ENCODE measurements around the gene CEL.
A peak's percentile ranks its signal among the peaks of the same experiment; 100 is the strongest.
"Not testable (repeated sequence)": the region's sequence is repeated elsewhere in the genome, so short reads cannot be mapped to it uniquely, and the experiment has no call there.

The CEL gene

GRCh38 chr9:133061764-133062145 lies at the start of gene CEL:
CEL (plus strand) TSS chr9:133061981; CDS start chr9:133062003, 22 bp downstream.
- H3K4me1 Mint-ChIP-seq, result peaks cover 25% of the 10 kb centered on the region
- H3K27ac Mint-ChIP-seq (ENCODE audit: low read depth); H3K36me3 Mint-ChIP-seq (ENCODE audit: insufficient read depth); DNase-seq (ENCODE audit: low spot score in 2 of 2); H3K27me3 Mint-ChIP-seq; H3K4me3 Mint-ChIP-seq; ATAC-seq (replicated peaks; ENCODE audit: extremely low read depth, poor library complexity, severe bottlenecking); H3K9me3 Mint-ChIP-seq: not testable (repeated sequence)

DNA sequence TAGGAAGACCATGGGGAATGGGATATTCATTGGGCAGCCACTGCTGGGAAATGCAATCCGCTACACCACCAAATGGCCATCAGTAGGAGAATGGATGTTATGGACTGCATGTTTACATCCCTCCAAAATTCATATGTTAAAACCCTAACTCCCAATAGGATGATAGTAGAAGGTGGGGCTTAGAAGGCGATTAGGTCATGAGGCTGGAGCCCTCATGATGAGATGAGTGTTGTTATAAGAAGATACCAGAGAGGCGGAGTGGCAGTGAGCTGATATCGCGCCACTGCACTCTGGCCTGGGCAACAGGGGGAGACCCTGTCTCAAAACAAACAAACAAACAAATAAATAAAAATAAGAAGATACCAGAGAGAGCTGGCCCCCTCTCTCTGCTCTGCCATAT lies 47.1 kb upstream of the CEL start:
- peaks cover 41% of the 10 kb centered on the region for H3K27me3 Mint-ChIP-seq
- H3K4me1 Mint-ChIP-seq, result no peaks in the 10 kb centered on the region
- DNase-seq (ENCODE audit: low spot score in 2 of 2) (no peak), ATAC-seq (replicated peaks; ENCODE audit: extremely low read depth, poor library complexity, severe bottlenecking) (no peak)
- H3K4me3 Mint-ChIP-seq, result no peak overlapping the region
- H3K27ac Mint-ChIP-seq (ENCODE audit: low read depth), result no peak overlapping the region
- no peaks in the 10 kb centered on the region for H3K9me3 Mint-ChIP-seq
- H3K36me3 Mint-ChIP-seq (ENCODE audit: insufficient read depth), result no peaks in the 10 kb centered on the region

DNA sequence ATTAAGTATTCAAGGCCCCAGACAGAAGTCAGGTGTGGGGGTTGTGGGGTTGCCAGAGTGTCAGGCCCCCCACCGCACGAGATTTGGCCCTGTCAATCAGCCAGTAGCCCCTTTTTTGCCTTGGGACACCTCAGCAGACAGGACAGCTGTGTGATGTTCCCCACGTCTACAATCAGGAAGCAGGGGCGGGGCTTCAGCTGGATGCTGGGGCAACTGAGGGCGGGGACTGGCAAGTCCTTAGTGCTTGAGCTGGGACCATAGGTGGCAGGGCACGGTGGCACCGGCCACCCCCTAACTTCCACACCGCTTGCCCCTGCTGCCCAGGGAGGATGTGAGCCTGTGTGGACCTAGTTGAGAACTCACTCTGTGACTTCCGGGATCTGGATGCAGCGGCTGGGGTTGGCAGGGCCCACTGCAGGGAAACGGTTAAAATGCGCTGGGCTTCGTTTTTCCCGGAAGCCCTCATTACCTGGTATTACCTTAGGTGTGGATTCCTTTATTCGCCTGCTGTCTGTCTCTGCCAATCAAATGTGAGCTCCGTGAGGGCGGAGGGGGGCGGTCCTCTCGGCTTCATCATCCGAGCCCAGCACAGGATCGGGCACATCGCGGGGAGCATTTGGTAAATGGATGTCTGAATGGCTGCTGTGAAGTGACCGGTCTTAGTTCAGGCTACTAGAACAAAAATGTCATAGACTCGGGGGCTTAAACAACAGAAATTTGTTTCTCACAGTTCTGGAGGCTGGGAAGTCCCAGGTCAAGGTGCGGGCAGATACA lies 38.5 kb upstream of the CEL start:
- Mint-ChIP-seq H3K4me1 (no peaks in the 10 kb centered on the region), H3K27me3 (no peaks in the 10 kb centered on the region), H3K36me3 (ENCODE audit: insufficient read depth) (peaks cover 2% of the 10 kb centered on the region), H3K4me3 (no peak overlapping the region), H3K27ac (ENCODE audit: low read depth) (peak overlapping the region; percentile 68), H3K9me3 (no peaks in the 10 kb centered on the region)
- DNase-seq (ENCODE audit: low spot score in 2 of 2) (no peak), ATAC-seq (replicated peaks; ENCODE audit: extremely low read depth, poor library complexity, severe bottlenecking) (no peak)

- Mint-ChIP-seq H3K36me3 (ENCODE audit: insufficient read depth) (peaks cover 11% of the 10 kb centered on the region), H3K4me1 (peaks cover 11% of the 10 kb centered on the region), H3K9me3 (no peaks in the 10 kb centered on the region), H3K27me3 (no peaks in the 10 kb centered on the region), H3K4me3 (no peak overlapping the region), H3K27ac (ENCODE audit: low read depth) (no peak overlapping the region)
- ATAC-seq (replicated peaks; ENCODE audit: extremely low read depth, poor library complexity, severe bottlenecking) (no peak), DNase-seq (ENCODE audit: low spot score in 2 of 2) (no peak)
Observed at GRCh38 chr9:133026426-133026825, 35.4 kb upstream of the CEL start.

DNA sequence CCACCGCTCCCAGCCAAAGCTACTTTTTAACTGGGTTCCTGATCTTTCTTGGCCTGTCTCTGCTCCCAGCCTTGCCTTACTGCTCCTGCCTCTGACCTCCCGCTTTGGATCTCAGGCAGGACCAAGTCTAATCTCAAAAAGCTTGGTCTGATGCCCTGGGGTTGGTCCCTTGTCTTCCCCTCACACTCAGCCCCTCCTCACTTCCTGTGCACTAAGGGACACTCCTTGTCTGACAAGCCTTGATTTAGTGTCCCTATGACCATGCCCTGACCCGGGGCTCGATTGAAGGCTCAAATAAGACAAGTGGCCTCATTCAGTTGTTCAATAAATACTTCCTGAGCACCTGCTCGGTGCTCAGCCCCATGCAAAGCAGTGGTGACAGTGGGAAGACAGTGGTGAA lies 34.6 kb upstream of the CEL start:
- no peak overlapping the region for H3K27ac Mint-ChIP-seq (ENCODE audit: low read depth)
- peaks cover 18% of the 10 kb centered on the region for H3K4me1 Mint-ChIP-seq
- peaks cover 13% of the 10 kb centered on the region for H3K36me3 Mint-ChIP-seq (ENCODE audit: insufficient read depth)
- H3K4me3 Mint-ChIP-seq, result no peak overlapping the region
- no peaks in the 10 kb centered on the region for H3K9me3 Mint-ChIP-seq
- DNase-seq (ENCODE audit: low spot score in 2 of 2) (no peak), ATAC-seq (replicated peaks; ENCODE audit: extremely low read depth, poor library complexity, severe bottlenecking) (no peak)
- H3K27me3 Mint-ChIP-seq, result no peaks in the 10 kb centered on the region

- Mint-ChIP-seq H3K27ac (ENCODE audit: low read depth) (no peak overlapping the region), H3K9me3 (no peaks in the 10 kb centered on the region), H3K4me1 (peaks cover 26% of the 10 kb centered on the region), H3K4me3 (peak overlapping the region; percentile 27), H3K27me3 (no peaks in the 10 kb centered on the region), H3K36me3 (ENCODE audit: insufficient read depth) (peaks cover 14% of the 10 kb centered on the region)
- ATAC-seq (replicated peaks; ENCODE audit: extremely low read depth, poor library complexity, severe bottlenecking) (no peak), DNase-seq (ENCODE audit: low spot score in 2 of 2) (no peak)
Observed at GRCh38 chr9:133028221-133028620, 33.6 kb upstream of the CEL start.

DNA sequence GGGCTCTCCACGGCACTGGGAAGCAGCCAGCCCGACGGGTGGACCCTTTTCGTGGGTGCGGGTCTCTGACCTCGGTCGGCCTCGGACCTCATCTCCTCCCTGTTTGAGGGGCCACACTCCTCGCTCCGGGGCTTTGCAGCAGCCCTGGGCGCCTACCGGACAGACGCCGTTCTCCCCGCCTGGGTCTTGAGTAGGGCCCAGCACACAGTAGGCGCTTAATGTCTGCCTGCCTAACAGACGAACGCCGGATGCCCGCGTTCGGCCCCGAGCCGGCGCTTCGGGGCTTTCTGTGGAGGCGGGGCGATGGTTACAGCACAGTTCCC lies 31.8 kb upstream of the CEL start:
- H3K36me3 Mint-ChIP-seq (ENCODE audit: insufficient read depth), result peaks cover 14% of the 10 kb centered on the region
- ATAC-seq (replicated peaks; ENCODE audit: extremely low read depth, poor library complexity, severe bottlenecking), result peak; percentile 11
- no peaks in the 10 kb centered on the region for H3K9me3 Mint-ChIP-seq
- DNase-seq (ENCODE audit: low spot score in 2 of 2), result no peak
- peaks cover 35% of the 10 kb centered on the region for H3K4me1 Mint-ChIP-seq
- peak overlapping the region; percentile 98 for H3K27ac Mint-ChIP-seq (ENCODE audit: low read depth)
- H3K27me3 Mint-ChIP-seq, result no peaks in the 10 kb centered on the region
- H3K4me3 Mint-ChIP-seq, result peak overlapping the region; percentile 99

- Mint-ChIP-seq H3K27ac (ENCODE audit: low read depth) (peak within 1 kb of the TSS; percentile 98), H3K4me1 (peaks cover 35% of the 10 kb centered on the region), H3K4me3 (peak within 1 kb of the TSS; percentile 99)
Observed at GRCh38 chr9:133030317-133031129, 31.3 kb upstream of the CEL start, which contains the start of gene GTF3C5. GTF3C5 (plus strand) TSS chr9:133030997; CDS start chr9:133031012, 15 bp downstream.

GRCh38 chr9:133031130-133031422 lies 30.7 kb upstream of the CEL start:
- peaks cover 14% of the 10 kb centered on the region for H3K36me3 Mint-ChIP-seq (ENCODE audit: insufficient read depth)
- DNase-seq (ENCODE audit: low spot score in 2 of 2) (no peak), ATAC-seq (replicated peaks; ENCODE audit: extremely low read depth, poor library complexity, severe bottlenecking) (no peak)
- H3K4me1 Mint-ChIP-seq, result peaks cover 35% of the 10 kb centered on the region
- H3K27me3 Mint-ChIP-seq, result no peaks in the 10 kb centered on the region
- peak overlapping the region; percentile 98 for H3K27ac Mint-ChIP-seq (ENCODE audit: low read depth)
- H3K9me3 Mint-ChIP-seq, result no peaks in the 10 kb centered on the region
- peak overlapping the region; percentile 99 for H3K4me3 Mint-ChIP-seq

More at GRCh38 chr9:133030317-133031129, 31.3 kb upstream of the CEL start, which contains the start of gene GTF3C5:
- Mint-ChIP-seq H3K36me3 (ENCODE audit: insufficient read depth) (peaks cover 14% of the 10 kb centered on the region), H3K9me3 (no peaks in the 10 kb centered on the region), H3K27me3 (no peaks in the 10 kb centered on the region)
- ATAC-seq (replicated peaks; ENCODE audit: extremely low read depth, poor library complexity, severe bottlenecking), result peak; percentile 98
- DNase-seq (ENCODE audit: low spot score in 2 of 2), result peak; percentile 78 to 91

- ATAC-seq (replicated peaks; ENCODE audit: extremely low read depth, poor library complexity, severe bottlenecking) (no peak), DNase-seq (ENCODE audit: low spot score in 2 of 2) (no peak)
- Mint-ChIP-seq H3K9me3 (no peaks in the 10 kb centered on the region), H3K4me3 (peak overlapping the region; percentile 99), H3K27me3 (no peaks in the 10 kb centered on the region), H3K4me1 (peaks cover 35% of the 10 kb centered on the region), H3K36me3 (ENCODE audit: insufficient read depth) (peaks cover 14% of the 10 kb centered on the region), H3K27ac (ENCODE audit: low read depth) (peak overlapping the region; percentile 98)
Observed at GRCh38 chr9:133031496-133031911, 30.3 kb upstream of the CEL start.

DNA sequence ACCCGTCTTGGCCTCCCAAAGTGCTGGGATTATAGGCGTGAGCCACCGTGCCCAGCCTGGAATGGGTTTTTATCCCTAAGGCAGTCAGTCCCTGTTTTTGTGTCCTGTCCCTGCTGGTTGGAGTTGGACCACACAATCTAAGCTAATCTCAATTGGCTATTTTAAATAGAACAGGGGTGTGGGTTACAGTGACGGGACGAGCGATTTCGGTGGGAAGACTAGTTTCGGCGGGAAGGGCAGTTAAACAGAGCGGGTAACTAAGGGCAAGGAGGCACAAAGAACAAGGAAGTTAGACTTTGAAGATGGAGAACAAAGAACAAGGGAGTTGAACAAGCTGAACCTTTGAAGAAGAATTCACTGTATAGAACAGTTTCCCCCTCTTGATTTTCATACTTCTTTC lies 29.6 kb upstream of the CEL start:
- no peaks in the 10 kb centered on the region for H3K27me3 Mint-ChIP-seq
- no peaks in the 10 kb centered on the region for H3K9me3 Mint-ChIP-seq
- peaks cover 16% of the 10 kb centered on the region for H3K36me3 Mint-ChIP-seq (ENCODE audit: insufficient read depth)
- peak overlapping the region; percentile 99 for H3K4me3 Mint-ChIP-seq
- ATAC-seq (replicated peaks; ENCODE audit: extremely low read depth, poor library complexity, severe bottlenecking) (no peak), DNase-seq (ENCODE audit: low spot score in 2 of 2) (no peak)
- H3K4me1 Mint-ChIP-seq, result peaks cover 42% of the 10 kb centered on the region
- peak overlapping the region; percentile 98 for H3K27ac Mint-ChIP-seq (ENCODE audit: low read depth)

DNA sequence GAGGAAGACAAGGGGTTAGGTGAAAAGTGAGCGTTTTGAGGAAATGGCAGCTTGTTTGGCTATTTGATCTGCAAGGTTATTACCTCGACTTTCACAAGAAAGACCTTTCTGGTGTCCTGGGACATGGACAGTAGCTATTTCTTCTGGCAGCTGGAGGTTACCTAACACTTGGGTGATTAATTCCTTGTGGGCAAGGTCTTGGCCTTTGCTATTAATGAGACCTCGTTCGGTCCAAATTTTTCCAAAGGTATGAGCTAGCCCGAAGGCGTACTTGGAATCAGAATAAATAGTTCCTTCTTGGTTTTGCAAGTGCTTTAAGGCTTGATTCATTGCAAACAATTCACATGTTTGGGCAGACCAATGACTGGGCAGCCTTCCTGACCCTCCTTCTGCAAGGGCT lies 26.1 kb upstream of the CEL start:
- no peak for DNase-seq (ENCODE audit: low spot score in 2 of 2)
- Mint-ChIP-seq H3K4me3 (no peak overlapping the region), H3K4me1 (peaks cover 55% of the 10 kb centered on the region), H3K36me3 (ENCODE audit: insufficient read depth) (peaks cover 16% of the 10 kb centered on the region), H3K9me3 (no peaks in the 10 kb centered on the region), H3K27ac (ENCODE audit: low read depth) (no peak overlapping the region), H3K27me3 (no peaks in the 10 kb centered on the region)
- no peak for ATAC-seq (replicated peaks; ENCODE audit: extremely low read depth, poor library complexity, severe bottlenecking)
